ENCODE measurements around the gene PCBP4.

The PCBP4 gene

GRCh38 chr3:51966016-51966415 is 1.2 kb downstream of the PCBP4 start:
- ATAC-seq, result no peak
- TF ChIP-seq ISL1 (CRISPR knock-in tag; IDR thresholded peaks at IDR 0.05) (no peak), SNAI2 (CRISPR knock-in tag; IDR thresholded peaks at IDR 0.05) (no peak)

- no peak for ATAC-seq
- TF ChIP-seq ESRRG (CRISPR knock-in tag; IDR thresholded peaks at IDR 0.05), result no peak
- TF ChIP-seq ZC3H10 (CRISPR knock-in tag; IDR thresholded peaks at IDR 0.05), result no peak
- TF ChIP-seq OSR1 (CRISPR knock-in tag; IDR thresholded peaks at IDR 0.05), result no peak
- TF ChIP-seq CREB5 (CRISPR knock-in tag; IDR thresholded peaks at IDR 0.05; ENCODE audit: low read depth), result no peak
- TF ChIP-seq POU6F1 (CRISPR knock-in tag; IDR thresholded peaks at IDR 0.05; ENCODE audit: borderline replicate concordance, low read depth), result no peak
- no peak for TF ChIP-seq TSHZ2 (CRISPR knock-in tag; IDR thresholded peaks at IDR 0.05)
- no peak for TF ChIP-seq ARNTL (CRISPR knock-in tag; IDR thresholded peaks at IDR 0.05; ENCODE audit: borderline replicate concordance, low read depth)
- TF ChIP-seq BACH2 (CRISPR knock-in tag; IDR thresholded peaks at IDR 0.05; ENCODE audit: borderline replicate concordance), result no peak
- TF ChIP-seq CSRNP3 (CRISPR knock-in tag; IDR thresholded peaks at IDR 0.05), result no peak
- no peak for TF ChIP-seq SNAI2 (CRISPR knock-in tag; IDR thresholded peaks at IDR 0.05)
- no peak for TF ChIP-seq RARB (CRISPR knock-in tag; IDR thresholded peaks at IDR 0.05)
Measured at GRCh38 chr3:51964521-51964920, 2.7 kb downstream of the PCBP4 start.

GRCh38 chr3:51963951-51964451 is 3.3 kb downstream of the PCBP4 start:
- TF ChIP-seq TOX (CRISPR knock-in tag; IDR thresholded peaks at IDR 0.05; ENCODE audit: borderline replicate concordance) (no peak), ZNF565 (CRISPR knock-in tag; conservative IDR thresholded peaks at IDR 0.05; ENCODE audit: low read depth) (no peak), SNAI2 (CRISPR knock-in tag; IDR thresholded peaks at IDR 0.05) (no peak), POU6F1 (CRISPR knock-in tag; IDR thresholded peaks at IDR 0.05; ENCODE audit: borderline replicate concordance, low read depth) (no peak), TSHZ2 (CRISPR knock-in tag; IDR thresholded peaks at IDR 0.05) (no peak), OSR1 (CRISPR knock-in tag; IDR thresholded peaks at IDR 0.05) (no peak), ZFP30 (CRISPR knock-in tag; IDR thresholded peaks at IDR 0.05) (no peak)
- ATAC-seq, result no peak

All from SK-N-SH treated with all-trans-retinoic acid at 6 μM for 48 hours (cell line).